CD4-positive, CD25-positive, alpha-beta regulatory T cell (primary cell): ENCODE data around the gene GTPBP6. TPM values are rescaled to one million over a fixed set of nuclear protein-coding genes. Genes with fewer than 3 reads are reported as not detected.

ENCODE experiments used
- ATAC-seq, 2 donors: fragments of 150-1000 bp; cut with Tn5 transposase; one replicate each; pipeline ENCODE4 v1.10.0; 2021; ENCODE audit warnings: low read depth in 2 of 2, moderate number of reproducible peaks in 2 of 2, moderate library complexity in 1 of 2
- DNase-seq, 3 donors: peaks; one replicate each; pipeline versions ENCODE4 v3.0.0 to v3.0.0-alpha.2; 2012 to 2022; ENCODE audit warnings: mixed read lengths in 1 of 3
- H3K27ac ChIP-seq: one replicate; pipeline ENCODE4 v1.7.0; 2013; ENCODE audit warnings: mild to moderate bottlenecking, low read length; ENCODE audit not compliant: insufficient read depth, poor library complexity, severe bottlenecking
- H3K27me3 ChIP-seq: one replicate; pipeline ENCODE4 v1.7.0; 2013; ENCODE audit warnings: low read length; ENCODE audit not compliant: control insufficient read depth, insufficient read depth
- H3K36me3 ChIP-seq: one replicate; pipeline ENCODE4 v1.7.0; 2013; ENCODE audit warnings: mild to moderate bottlenecking, low read length, moderate library complexity; ENCODE audit not compliant: control insufficient read depth, insufficient read depth
- H3K4me1 ChIP-seq: 2 replicates; pipeline ENCODE4 v1.7.0; 2013; ENCODE audit warnings: mild to moderate bottlenecking, low read length; ENCODE audit not compliant: insufficient read depth, control insufficient read depth, poor library complexity, severe bottlenecking
- H3K4me3 ChIP-seq: one replicate; pipeline ENCODE4 v1.7.0; 2013; ENCODE audit warnings: low read depth, mild to moderate bottlenecking, low read length, moderate library complexity
- H3K9me3 ChIP-seq, 2 experiments: 1 replicate in 1 of 2; 2 replicates in 1 of 2; pipeline ENCODE4 v1.7.0; 2013; ENCODE audit warnings: low read length in 2 of 2, mild to moderate bottlenecking in 1 of 2, moderate library complexity in 1 of 2; ENCODE audit not compliant: control insufficient read depth in 2 of 2
- H3K27ac Mint-ChIP-seq, 3 donors: one replicate each; pipeline ENCODE4 v1.8.0; 2020 to 2022; ENCODE audit warnings: mild to moderate bottlenecking in 3 of 3, mixed read lengths in 3 of 3, moderate library complexity in 2 of 3
- H3K27me3 Mint-ChIP-seq: one replicate; pipeline ENCODE4 v1.8.0; 2022; ENCODE audit warnings: mild to moderate bottlenecking, mixed read lengths
- H3K36me3 Mint-ChIP-seq: one replicate; pipeline ENCODE4 v1.8.0; 2020; ENCODE audit warnings: mixed read lengths
- H3K4me1 Mint-ChIP-seq, 4 donors: one replicate each; pipeline ENCODE4 v1.8.0; 2020 to 2022; ENCODE audit warnings: mixed read lengths in 4 of 4, mild to moderate bottlenecking in 1 of 4
- H3K4me3 Mint-ChIP-seq, 4 donors: one replicate each; pipeline ENCODE4 v1.8.0; 2020 to 2022; ENCODE audit warnings: mild to moderate bottlenecking in 4 of 4, mixed read lengths in 4 of 4, moderate library complexity in 3 of 4
- H3K9me3 Mint-ChIP-seq, 7 donors: one replicate each; pipeline ENCODE4 v1.8.0; 2020 to 2022; ENCODE audit warnings: mixed read lengths in 7 of 7, mild to moderate bottlenecking in 3 of 7, moderate library complexity in 2 of 7
- polyA plus RNA-seq, 4 donors: library from polyadenylated mRNA; unstranded; fragments of 300-500 nt; fragmentation: Illumina TruSeq; gene quantifications; one replicate each; pipeline ENCODE4 v1.2.3, GENCODE V29; 2021
- total RNA-seq: library from RNA; stranded (reverse); gene quantifications from one replicate; pipeline ENCODE4 v1.2.3, GENCODE V29; 2022

Gene GTPBP6
- total and polyA plus RNA-seq, 5 donors from 2014 or later: 29.7 to 62.2 (median 36.7) TPM

DNA sequence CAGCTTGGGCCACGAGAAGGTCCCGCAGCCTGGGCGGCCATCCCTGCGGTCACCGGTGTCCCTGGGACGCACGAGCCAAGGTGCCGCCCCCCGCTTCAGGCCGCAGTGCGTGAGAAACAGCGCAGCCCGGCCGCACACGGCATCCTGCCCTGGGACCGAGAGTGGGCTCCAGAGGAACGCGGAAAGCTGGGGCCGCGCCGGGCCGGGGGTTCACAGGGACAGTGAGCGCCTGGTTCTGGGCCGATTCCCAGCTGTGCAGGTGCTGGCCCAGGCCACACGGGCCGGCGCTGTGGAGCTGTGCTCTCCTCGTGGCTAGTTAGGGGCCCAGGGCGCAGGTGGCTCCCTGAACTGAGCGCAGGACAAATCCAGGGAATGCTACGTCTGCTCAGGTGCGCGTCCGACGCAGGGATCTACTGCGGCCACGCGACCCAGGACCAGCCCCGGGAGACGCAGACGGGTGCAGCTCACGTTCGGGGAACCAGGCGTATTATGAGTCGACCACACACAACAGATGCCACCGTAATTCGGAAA lies 25.8 kb upstream of the GTPBP6 start:
- ATAC-seq (no peak), DNase-seq (no peak)
- Histone ChIP-seq H3K4me3 (no peak overlapping the region), H3K27me3 (no peaks in the 10 kb centered on the region), H3K9me3 (no peaks in the 10 kb centered on the region), H3K4me1 (no peaks in the 10 kb centered on the region), H3K27ac (no peak overlapping the region), H3K36me3 (no peaks in the 10 kb centered on the region)
- Mint-ChIP-seq H3K27me3 (no peaks in the 10 kb centered on the region), H3K4me1 (peaks cover 0 to 3% (median 1%) of the 10 kb centered on the region in 4 donors), H3K27ac (no peak overlapping the region), H3K9me3 (no peaks in the 10 kb centered on the region), H3K4me3 (no peak overlapping the region), H3K36me3 (peaks cover 3% of the 10 kb centered on the region)

DNA sequence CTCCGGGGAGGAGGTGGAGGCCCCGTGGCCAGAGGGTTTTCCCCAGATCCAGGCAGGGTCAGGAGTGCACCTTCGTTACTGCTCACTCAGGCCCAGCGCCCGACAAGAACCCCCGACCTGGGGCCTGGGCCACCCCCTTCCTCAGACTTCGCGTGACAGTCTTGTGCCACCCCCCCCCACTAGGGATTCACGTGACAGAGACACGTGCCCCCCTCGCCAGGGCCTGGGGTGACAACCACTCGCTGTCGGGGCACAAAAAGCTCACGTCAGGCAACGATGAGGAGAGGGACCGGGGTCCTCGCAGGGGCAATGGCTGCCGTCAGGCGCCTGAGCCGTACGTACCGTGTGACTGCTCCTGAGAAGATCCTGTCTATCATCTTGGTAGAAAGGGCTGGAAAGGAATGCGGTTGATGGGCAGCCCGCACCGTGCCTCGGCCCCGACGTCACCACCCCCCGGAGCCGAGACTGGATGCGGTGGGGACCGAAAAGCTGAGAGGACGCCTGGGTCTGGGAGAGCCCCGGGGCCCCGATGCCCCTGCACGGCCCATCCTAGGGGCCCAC lies 23.0 kb upstream of the GTPBP6 start:
- no peak for DNase-seq

DNA sequence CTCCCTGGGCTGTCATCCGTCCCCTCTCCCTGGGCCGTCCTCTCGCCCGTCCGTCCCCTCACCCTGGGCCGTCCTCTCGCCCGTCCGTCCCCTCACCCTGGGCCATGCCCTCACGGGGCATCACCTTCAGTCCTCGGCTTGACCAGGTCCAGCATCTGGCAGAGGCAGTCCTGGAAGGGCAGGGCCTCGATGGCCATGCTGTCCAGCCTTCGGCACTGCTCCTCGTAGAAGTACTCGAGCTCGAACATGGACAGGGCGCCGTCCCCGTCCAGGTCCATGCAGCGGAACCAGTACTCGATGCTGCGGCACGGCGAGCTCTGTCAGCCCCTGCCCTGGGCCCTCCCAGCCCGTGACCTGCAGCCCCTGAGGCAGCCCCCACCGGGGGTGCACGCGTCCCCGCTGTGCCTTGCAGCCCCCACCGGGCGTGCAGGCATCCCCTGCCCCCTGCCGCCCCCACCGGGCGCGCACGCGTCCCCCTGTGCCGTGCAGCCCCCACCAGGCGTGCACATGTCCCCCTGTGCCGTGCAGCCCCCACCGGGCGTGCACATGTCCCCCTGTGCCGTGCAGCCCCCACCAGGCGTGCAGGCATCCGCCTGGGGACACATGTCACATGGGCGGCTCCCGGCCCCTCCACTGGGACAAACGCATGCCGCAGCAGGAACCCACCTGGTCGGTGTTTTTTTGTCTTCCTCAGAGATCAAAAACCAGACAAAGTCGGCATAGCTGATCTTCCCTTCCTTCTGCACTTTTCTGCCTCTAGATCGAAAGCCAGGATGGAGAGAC lies 22.2 kb upstream of the GTPBP6 start:
- Mint-ChIP-seq H3K4me3 (no peak overlapping the region), H3K27ac (no peak overlapping the region), H3K4me1 (no peaks in the 10 kb centered on the region), H3K9me3 (peaks cover 0 to 6% (median 0%) of the 10 kb centered on the region in 7 donors), H3K27me3 (no peaks in the 10 kb centered on the region), H3K36me3 (peaks cover 14% of the 10 kb centered on the region)
- Histone ChIP-seq H3K4me1 (no peaks in the 10 kb centered on the region), H3K27ac (no peak overlapping the region), H3K36me3 (no peaks in the 10 kb centered on the region), H3K4me3 (no peak overlapping the region), H3K27me3 (no peaks in the 10 kb centered on the region), H3K9me3 (no peaks in the 10 kb centered on the region)
- no peak for DNase-seq
- no peak for ATAC-seq

More for the DNA sequence above, 23.0 kb upstream of the GTPBP6 start:
- no peak for ATAC-seq
- Mint-ChIP-seq H3K9me3 (peaks cover 0 to 6% (median 0%) of the 10 kb centered on the region in 7 donors), H3K4me3 (no peak overlapping the region), H3K4me1 (no peaks in the 10 kb centered on the region), H3K27ac (no peak overlapping the region), H3K27me3 (no peaks in the 10 kb centered on the region), H3K36me3 (peaks cover 9% of the 10 kb centered on the region)
- H3K4me3 ChIP-seq: no peak overlapping the region
- H3K9me3 ChIP-seq: no peaks in the 10 kb centered on the region
- no peaks in the 10 kb centered on the region for H3K36me3 ChIP-seq
- no peaks in the 10 kb centered on the region for H3K4me1 ChIP-seq
- H3K27me3 ChIP-seq: no peaks in the 10 kb centered on the region
- no peak overlapping the region for H3K27ac ChIP-seq

DNA sequence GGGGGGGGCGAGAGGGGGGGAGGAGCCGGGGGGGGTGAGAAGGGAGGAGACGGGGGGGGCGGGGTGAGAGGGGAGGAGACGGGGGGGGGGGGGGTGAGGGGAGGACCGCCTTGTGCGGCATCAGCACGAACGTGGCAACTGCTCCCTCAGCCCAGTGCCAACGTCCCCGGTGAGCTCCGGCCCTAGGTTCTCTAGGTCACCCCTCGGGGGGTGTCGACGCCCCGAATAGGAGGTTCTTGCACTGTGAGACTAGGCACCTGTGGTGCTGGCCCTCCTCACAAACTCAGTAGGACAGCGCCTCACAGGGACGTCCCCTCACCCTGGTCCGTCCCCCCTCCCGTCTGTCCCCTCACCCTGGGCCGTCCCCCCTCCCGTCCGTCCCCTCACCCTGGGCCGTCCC lies 21.5 kb upstream of the GTPBP6 start:
- peaks cover 14% of the 10 kb centered on the region for H3K36me3 Mint-ChIP-seq
- H3K9me3 ChIP-seq: no peaks in the 10 kb centered on the region
- no peak for DNase-seq
- no peak overlapping the region for H3K4me3 ChIP-seq
- peaks cover 0 to 6% (median 0%) of the 10 kb centered on the region in 7 donors for H3K9me3 Mint-ChIP-seq
- H3K4me3 Mint-ChIP-seq: no peak overlapping the region
- H3K27me3 ChIP-seq: no peaks in the 10 kb centered on the region
- no peaks in the 10 kb centered on the region for H3K27me3 Mint-ChIP-seq
- no peak overlapping the region for H3K27ac Mint-ChIP-seq
- no peak overlapping the region for H3K27ac ChIP-seq
- no peaks in the 10 kb centered on the region for H3K36me3 ChIP-seq
- no peaks in the 10 kb centered on the region for H3K4me1 ChIP-seq
- H3K4me1 Mint-ChIP-seq: no peaks in the 10 kb centered on the region
- ATAC-seq: no peak

DNA sequence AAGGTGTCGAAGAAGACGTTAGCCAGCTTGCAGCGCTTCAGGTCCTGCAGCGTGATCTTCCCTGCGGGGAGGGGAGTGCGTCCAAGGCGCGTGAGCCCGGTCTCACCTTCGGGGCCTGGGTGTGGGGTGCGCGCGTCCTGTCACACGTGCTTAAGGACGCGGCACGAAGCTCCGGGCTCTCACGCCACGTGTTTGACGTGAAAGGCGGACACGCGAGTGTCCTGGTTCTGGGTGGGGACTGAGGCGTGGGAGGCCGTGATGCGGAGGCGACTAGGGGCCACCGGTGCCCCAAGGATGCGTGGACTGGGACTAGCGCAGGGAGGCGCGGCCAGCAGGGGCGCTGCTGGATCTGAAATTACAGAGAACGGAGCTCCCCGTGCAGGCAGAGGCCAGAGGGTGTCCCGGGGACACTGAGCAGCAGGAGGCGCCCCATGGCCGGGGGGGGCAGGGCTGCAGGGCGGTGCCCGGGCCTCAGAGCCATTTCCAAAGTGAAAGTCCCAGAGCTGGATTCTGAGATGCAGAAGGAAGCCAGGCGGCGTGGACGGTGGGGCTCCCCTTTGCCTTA lies 20.3 kb upstream of the GTPBP6 start:
- Histone ChIP-seq H3K9me3 (no peaks in the 10 kb centered on the region), H3K27me3 (no peaks in the 10 kb centered on the region), H3K4me1 (no peaks in the 10 kb centered on the region), H3K36me3 (no peaks in the 10 kb centered on the region), H3K27ac (no peak overlapping the region), H3K4me3 (no peak overlapping the region)
- DNase-seq (no peak), ATAC-seq (no peak)
- no peaks in the 10 kb centered on the region for H3K4me1 Mint-ChIP-seq
- H3K27ac Mint-ChIP-seq: no peak overlapping the region
- H3K36me3 Mint-ChIP-seq: peaks cover 14% of the 10 kb centered on the region
- peaks cover 0 to 6% (median 0%) of the 10 kb centered on the region in 7 donors for H3K9me3 Mint-ChIP-seq
- H3K27me3 Mint-ChIP-seq: no peaks in the 10 kb centered on the region
- no peak overlapping the region for H3K4me3 Mint-ChIP-seq

DNA sequence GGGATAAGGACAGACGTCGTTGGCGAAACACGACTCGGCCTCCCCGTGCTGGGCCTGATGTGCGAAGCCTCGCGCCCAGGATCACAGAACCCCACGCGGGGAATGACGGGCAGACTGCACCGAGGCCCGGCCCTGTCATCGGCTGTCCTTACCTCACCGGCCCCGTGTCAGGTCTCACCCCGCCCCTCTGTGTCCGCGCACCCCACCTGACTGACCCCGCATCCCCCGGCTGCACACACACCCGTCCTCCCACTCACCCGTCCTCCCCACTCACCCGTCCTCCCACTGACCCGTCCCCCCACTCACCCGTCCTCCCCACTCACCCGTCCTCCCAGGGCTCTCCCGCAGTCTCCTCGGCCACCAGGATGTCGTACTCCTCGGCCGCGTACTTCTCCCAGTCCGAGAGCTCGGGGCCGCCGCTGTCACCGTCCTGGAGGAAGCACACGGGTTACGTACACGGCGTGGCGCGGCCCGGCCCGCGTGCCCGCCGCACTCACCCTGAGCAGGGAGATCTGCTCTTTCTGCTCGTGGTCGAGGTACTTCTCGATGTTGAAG lies 19.8 kb upstream of the GTPBP6 start:
- Mint-ChIP-seq H3K9me3 (peaks cover 0 to 6% (median 0%) of the 10 kb centered on the region in 7 donors), H3K27ac (no peak overlapping the region)
- no peak for ATAC-seq

DNA sequence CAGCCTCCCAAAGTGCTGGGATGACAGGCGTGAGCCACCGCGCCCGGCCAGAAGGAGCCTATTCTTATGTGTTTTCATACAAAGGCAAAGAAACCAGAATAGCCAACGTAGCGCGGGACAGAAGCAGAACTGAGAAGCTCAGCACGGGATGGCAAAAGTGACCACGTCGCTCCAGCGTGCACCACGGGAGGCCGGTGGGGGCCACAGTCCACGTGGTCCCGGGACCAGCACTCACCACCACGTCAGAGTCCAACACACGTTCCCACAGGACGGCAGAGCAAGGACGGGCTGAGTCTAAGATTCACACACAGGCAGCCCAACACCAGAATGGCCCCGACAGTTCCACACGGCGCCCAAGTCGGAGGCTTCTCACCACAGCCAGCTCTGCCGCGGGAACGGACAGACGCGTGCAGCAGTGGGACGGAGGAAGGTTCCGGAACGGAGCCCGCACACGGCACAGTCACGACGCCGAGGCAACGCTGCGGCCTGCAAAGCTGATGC lies 18.8 kb upstream of the GTPBP6 start:
- H3K4me3 Mint-ChIP-seq: no peak overlapping the region
- peaks cover 14% of the 10 kb centered on the region for H3K36me3 Mint-ChIP-seq
- DNase-seq (no peak), ATAC-seq (no peak)
- no peaks in the 10 kb centered on the region for H3K27me3 Mint-ChIP-seq
- Histone ChIP-seq H3K36me3 (no peaks in the 10 kb centered on the region), H3K27ac (no peak overlapping the region), H3K9me3 (no peaks in the 10 kb centered on the region), H3K27me3 (no peaks in the 10 kb centered on the region), H3K4me1 (no peaks in the 10 kb centered on the region), H3K4me3 (no peak overlapping the region)
- H3K4me1 Mint-ChIP-seq: no peaks in the 10 kb centered on the region
- H3K27ac Mint-ChIP-seq: peak overlapping the region in 1 of 3 donors; percentile 69
- peaks cover 0 to 6% (median 0%) of the 10 kb centered on the region in 7 donors for H3K9me3 Mint-ChIP-seq

More for the DNA sequence above, 19.8 kb upstream of the GTPBP6 start:
- Histone ChIP-seq H3K4me3 (no peak overlapping the region), H3K4me1 (no peaks in the 10 kb centered on the region), H3K36me3 (no peaks in the 10 kb centered on the region), H3K27ac (no peak overlapping the region), H3K27me3 (no peaks in the 10 kb centered on the region), H3K9me3 (no peaks in the 10 kb centered on the region)
- Mint-ChIP-seq H3K4me1 (no peaks in the 10 kb centered on the region), H3K4me3 (no peak overlapping the region), H3K27me3 (no peaks in the 10 kb centered on the region), H3K36me3 (peaks cover 14% of the 10 kb centered on the region)
- no peak for DNase-seq
